HG03159 (cell line): Measurements from ENCODE around the gene ERMARD.

Source experiments
- ATAC-seq: cut with Tn5 transposase; IDR thresholded peaks from one replicate; pipeline ENCODE4 v1.9.1; 2021; ENCODE audit warnings: mild to moderate bottlenecking, moderate library complexity; ENCODE audit not compliant: unreplicated experiment

The ERMARD gene

GRCh38 chr6:169783401-169783800 is 32.0 kb downstream of the ERMARD start:
- ATAC-seq: no peak

DNA sequence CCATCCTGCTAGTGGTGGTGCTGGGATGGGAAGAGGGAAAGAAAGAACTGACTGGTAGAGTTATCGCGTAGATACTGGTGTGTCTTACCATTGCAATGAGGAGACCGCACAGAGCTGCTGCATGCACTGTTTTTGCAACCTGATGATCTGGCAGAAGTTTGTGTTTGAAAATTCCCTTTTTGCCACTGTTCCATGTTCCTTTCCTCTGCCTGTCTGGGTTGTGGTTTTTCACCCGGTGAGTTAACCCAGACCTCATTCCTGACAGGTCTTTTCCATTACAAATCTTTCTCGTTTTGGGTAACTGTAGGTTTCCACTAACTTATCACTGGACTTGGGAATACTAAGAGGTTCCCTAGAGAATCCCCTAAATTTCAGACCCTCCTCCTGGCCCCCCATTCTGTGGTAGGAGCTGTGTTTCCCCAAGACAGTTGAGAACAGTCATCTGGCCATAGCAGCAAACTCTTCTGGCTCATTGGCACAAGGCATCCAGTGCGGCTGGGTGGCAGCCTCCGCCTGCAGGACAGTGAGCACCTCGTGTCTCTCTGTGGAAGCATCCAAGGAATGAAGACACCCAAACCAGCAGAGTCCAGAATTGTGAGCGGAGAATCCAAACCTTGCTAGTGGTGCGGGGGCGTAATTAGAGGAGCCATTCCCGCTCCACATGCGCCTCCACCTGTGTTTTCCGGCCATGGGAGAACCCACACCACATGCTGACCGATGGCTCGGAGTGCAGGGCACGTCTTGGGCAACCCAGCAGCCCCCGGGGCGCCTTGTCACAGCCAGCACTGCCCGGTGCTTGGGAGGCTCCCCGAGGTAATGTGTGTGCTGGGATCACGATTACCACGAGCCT is 32.8 kb downstream of the ERMARD start:
- ATAC-seq: no peak

DNA sequence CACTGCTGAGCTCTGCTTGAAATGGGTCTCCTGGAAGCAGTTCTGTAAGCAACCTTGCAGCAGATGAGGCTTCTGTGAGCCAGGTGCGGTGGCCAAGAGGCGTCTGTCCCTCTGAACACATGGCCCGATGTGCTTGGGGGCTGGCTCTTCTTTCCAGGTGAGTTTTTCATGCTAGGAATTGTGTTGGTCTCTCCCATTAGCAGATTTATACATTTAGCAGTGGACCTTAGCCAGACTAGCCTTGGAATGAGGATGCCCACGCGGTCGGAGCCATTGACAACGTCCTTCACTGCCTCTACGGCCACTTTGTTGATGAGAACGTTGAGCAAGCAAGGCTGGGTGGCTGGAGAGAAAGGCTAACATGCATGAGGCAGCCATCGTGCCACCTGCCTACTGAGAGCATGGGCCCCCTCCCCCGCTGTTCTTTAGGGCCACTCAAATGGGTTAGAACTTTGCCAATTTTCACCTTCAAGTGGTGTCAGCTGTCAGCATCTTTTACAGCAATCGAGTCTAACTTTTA is 33.5 kb downstream of the ERMARD start:
- no peak for ATAC-seq

DNA sequence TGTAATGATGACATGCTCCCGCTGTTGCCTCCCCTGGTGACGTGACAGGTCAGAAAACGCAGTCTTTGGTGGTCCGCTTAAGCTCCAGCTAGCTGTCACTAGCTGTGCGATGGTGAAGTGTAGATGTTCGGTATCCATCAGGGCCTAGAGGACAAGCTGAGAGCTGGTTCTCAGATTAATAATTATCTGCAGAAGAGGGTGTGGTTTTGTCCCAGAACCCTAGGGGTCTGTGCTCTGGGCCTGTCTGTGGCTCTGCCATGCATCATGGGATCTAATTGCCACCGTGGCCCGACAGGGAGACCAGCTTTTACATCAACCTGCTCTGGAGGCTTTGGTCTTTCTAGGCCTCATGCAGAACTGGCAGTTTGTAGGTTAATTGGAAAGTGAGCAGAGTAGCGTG is 34.1 kb downstream of the ERMARD start:
- no peak for ATAC-seq

DNA sequence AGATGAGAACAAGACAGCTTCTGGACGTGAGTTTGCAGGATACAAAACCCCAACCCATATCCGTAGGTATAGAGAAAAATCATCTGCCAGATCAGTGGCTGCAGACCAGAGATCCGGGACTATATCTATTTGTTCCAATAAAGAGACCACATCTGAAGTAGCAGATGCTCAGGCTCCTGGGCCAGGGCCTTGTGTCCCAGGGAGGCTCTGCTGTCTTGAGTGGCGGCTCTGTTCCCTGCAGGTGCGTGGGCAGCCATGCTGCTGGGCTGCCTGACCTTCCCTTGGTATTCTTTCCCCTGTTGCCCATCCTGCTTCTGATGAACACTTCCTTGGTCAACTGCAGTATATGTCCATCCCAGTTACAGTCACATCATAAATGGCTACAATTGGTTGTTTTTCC is 34.9 kb downstream of the ERMARD start:
- ATAC-seq: no peak

- ATAC-seq: no peak
These were observed 36.4 kb downstream of the ERMARD start for GRCh38 chr6:169787797-169788196.

DNA sequence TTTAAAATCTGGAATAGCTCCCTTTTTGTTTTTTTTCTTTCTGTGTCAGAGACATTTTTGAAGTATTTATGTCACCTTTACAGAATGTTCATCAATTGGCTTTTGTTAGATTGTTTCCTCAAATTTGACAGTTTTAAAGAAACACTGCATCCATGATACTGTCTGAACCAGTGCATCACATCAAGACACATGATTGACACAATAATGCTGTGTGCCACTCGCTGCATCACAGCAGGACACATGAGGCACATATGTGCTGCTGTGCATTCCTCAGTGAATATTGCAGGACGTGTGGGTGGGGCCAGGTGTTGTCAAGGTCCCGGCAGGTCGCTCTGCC is 37.4 kb downstream of the ERMARD start:
- no peak for ATAC-seq

DNA sequence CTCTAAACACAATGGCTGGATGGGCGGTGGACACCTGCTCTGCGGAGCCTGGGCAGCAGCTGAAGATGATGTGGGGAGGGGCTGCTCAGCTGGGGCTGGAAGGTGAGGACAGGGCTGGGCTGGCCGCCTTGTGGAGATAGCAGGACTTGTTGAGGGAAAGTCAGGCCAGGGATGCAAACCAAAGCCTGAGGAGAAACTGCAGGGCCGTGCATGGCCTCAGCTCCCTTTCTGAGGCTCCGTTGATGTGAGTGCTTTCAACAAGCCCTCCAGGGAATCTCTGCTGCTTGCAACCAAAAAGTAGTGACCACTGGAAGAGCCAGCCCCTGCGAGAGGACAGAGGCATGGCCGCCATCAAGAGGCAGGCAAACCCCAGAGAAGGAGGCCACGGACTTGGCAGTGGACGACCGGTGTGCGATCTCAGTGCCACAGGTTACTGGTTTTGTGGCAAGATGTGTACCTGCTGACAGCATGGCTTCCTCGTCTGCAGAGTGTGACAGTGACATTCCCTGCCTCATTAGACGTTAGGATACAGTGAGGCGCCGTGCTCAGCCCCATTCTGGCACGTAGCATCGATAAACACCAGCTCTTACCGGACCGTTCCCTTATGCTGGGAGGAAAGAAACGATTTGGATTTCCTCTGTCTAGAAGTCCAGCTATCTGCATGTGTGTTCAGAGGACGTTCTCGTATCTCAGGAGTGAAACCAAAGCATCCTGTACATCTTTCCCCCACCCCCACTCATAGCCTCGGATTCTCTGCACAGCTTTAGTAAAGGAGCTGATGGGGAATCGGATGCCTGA is 37.9 kb downstream of the ERMARD start:
- ATAC-seq: no peak

DNA sequence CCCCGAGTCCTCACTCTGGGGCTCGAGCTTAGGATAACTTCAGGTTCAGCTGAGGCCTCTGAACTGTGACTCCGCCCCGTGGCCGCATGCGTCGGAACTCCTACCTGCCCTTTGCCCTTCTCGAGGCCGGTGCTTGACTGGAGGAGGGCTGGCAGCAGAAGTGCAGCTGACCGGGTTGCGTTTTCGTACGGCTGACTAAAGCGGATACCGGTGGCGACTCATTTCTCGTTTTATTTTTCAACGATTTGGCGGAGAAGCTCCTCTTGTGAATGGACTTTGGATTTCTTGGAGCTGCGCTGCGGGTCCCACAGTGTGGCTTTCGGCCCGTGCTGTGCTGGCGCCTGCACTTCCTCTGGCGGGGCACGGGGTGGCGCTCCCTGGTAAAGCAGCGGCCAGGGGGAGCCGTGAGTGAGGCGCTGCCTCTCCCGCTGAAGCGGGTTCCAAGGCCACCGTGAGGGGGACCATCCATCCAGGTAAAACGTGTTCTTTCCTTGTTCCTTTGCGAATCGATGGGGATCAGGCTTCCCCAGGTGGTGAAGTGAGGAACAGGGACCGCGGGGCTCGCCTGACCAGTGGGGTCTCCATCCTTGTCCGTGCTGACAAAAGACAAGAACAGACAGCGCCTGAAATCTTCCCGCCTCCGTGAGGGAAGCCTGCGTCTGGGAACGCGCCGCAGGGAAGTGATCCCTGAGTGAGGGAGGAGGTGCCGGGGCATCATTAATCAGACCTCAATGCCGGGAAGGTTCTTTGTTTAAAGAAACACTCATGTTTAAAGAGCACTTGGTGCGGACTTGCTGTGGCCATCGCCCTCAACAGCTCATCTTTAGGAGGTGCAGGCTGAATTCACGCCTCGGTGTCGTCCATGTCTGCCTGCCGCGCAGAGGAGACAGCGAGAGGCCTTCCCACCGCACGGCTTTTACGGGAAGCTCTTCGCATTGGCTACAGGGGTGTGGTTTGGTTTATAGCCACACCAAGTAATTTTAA is 38.8 kb downstream of the ERMARD start:
- peak; percentile 98 for ATAC-seq

GRCh38 chr6:169791721-169792131 is 40.3 kb downstream of the ERMARD start:
- ATAC-seq: no peak

DNA sequence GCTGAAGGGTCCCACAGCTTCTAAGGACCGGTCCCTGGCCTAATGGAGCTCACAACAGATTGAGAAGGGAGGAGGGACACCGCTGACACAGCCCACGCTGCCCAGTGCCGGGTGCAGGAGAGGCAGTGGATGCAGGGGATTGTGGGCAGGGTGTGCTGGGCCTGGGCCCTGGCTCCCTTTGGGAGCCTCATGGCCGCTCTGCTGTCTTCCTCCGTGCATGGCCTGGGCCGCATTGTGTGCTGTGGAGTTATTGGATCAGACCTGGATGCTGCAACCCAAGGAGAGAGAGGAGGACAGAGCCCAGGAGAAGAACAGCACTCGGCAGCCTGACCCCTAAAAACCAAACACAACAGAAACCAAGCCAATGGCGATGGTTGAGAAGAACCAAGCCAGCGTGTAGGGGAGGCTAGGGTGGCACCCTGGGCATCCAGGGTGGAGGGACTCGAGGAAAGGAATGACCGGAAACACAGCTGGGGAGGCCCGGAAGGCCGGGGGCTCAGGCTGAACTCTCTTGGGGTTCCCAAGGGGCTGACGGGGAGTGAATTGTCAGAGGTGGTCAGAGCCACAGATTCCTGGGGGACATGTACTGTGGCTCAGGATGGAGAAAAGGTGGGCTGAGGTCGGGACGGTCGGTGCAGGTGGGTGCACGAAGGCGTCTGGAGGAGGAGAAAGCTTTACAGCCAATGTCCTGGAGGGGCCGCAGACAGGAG is 41.0 kb downstream of the ERMARD start:
- ATAC-seq: no peak

- ATAC-seq: no peak
These were observed 42.0 kb downstream of the ERMARD start for GRCh38 chr6:169793408-169793807.

DNA sequence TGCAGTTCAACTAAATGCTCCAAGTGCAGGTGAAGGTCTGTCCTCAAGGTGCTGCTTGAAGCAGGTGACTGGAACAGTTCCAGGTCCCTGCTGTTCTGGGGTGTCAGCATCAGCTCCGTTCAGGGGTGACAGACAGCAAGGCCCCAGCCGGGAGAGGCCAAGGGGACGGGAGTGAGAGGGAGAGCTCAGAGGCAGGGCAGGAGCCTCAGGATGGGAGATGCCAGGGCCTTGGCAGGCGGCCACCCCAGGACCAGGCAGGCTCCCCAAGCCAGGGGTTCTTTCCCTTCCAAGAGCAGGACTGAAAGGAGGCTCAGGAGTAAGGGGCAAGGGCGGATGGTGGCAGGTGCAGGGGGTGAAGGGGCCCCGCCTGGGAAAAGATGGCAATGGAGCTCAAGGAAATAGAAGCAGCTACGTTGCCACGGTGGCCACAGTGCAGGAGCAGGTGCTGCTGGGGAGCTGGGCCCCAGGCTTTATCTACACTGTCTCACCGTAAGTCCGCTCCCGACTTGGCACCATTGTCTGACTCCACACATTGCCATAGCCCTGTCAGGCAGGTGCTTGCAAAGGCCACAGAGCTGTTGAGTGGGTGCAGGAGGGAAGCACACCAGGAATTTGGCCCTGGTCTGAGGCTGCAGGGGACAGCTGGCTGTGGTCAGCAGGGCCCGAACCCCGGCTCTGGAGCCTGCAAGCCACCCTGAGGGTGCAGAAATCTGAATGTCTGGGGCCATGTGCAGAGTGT is 43.1 kb downstream of the ERMARD start:
- ATAC-seq: no peak

- no peak for ATAC-seq
These were observed 43.8 kb downstream of the ERMARD start for GRCh38 chr6:169795196-169795595.

DNA sequence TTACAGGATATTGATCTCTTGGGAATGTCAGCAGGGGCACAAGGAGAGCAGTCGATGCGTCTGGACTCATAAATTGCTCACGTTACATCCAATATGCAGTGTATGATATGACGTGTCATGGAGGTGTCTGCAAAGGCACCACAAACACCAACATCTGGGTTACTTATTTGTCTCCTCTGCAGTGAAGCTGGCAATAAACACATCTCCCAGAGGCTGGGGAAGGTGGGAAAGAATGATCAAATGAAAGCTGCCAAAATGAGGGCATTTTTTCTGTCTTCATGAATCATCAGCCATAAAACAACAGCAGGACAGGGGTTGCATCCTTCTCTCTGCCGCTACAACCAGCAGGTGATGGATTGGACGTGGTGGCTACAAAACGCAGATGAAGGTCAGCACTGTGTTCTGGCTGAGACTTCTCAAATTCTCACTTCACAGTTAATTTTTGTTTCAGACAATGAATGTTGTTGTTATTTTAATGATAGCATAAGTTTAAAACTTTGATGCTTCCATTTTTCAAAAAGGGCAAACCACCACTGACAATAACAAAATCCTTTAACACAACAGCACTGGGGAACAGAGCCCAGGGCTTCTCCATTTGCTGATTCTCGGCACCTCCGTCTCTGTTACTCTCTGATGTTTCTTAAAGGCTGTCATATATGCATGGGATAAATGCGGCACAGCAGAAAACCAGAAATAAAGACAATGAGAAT is 47.5 kb downstream of the ERMARD start:
- no peak for ATAC-seq

DNA sequence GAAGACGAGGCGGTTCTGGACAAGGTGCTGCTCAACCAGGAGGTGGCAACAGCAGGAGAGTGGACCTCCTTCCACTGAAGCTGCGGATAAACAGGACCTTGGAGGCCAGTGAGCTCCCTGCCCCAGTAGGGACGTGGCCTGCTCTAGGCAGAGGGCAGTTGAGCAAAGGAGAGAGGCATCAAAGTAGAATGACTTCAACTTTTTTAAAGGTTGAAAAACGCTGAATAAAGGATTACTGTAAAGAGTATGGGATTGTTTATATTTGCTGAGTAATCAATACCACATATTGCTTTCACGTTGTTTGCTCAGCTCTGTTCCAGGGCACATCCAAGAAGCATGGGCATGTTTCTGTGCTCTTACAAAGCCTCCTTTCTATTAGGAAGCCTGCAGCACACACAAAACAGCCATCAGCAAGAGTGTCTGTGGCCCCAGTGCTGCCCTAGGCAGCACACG is 48.1 kb downstream of the ERMARD start:
- ATAC-seq: no peak

- no peak for ATAC-seq
These were observed 48.8 kb downstream of the ERMARD start for GRCh38 chr6:169800116-169800667.

DNA sequence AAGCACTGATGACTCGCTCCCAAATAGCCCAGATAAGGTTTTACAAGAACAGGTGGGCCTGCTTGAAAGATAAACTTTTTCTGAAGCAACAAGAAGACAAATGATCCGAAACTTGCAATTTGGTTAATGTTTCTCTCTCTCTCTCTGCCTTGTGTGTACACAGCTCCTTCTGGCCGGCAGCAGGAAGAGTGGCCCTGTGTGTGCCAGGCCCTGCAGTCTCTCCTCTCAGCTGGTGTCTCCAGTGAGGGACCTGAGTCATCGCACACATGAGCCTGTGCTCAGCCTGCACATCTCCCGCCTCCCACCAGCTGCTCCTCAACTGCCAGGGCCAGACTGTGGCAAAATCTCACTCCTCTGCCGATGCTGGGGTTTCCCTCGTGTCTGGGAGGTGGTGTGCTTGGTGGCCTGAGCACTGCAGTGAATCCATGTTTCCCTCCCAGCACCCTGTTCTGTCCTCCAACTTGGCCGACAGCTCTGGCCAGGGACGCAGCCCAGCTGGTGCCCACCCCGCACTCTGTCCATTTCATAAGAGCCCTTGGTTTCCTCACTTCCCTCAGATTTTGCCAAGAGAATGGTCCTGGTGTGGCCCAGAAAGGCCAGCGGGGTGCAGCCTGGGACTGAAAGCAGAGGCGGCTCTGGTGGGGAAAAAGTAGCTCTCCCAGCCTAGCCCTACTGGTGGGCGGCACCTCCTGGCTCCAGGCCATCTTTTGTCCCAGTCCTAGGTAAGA is 49.4 kb downstream of the ERMARD start:
- no peak for ATAC-seq
